WTC11 (cell line): ENCODE measurements around the gene C6orf141. TPM values are rescaled to one million over a fixed set of nuclear protein-coding genes. Genes with fewer than 3 reads are reported as not detected.

Source experiments
- ATAC-seq: fragments of 200-7000 bp; cut with Tn5 transposase; 2 replicates; pipeline ENCODE4 v1.10.0; 2021; ENCODE audit warnings: mild to moderate bottlenecking, moderate library complexity
- CTCF ChIA-PET: fragments of 300-600 bp; sonication (Branson Sonifier 250); formaldehyde crosslinking; loops from one replicate; lab custom pipeline; 2021; ENCODE audit warnings: antibody characterized with exemption; lab: Charles Lee
- POLR2A ChIA-PET: fragments of 350-600 bp; sonication (Branson Sonifier 250); formaldehyde crosslinking; loops from one replicate; lab custom pipeline; 2021; ENCODE audit warnings: antibody characterized with exemption; lab: Charles Lee
- DNase-seq: peaks from one replicate; pipeline ENCODE4 v3.0.0; 2021; ENCODE audit warnings: low spot score
- H3K27ac Mint-ChIP-seq: 2 replicates; pipeline ENCODE4 v1.8.0; 2021; ENCODE audit warnings: mixed read lengths
- H3K27me3 Mint-ChIP-seq: 2 replicates; pipeline ENCODE4 v1.8.0; 2021; ENCODE audit warnings: low read depth, mild to moderate bottlenecking, moderate library complexity, mixed read lengths
- H3K36me3 Mint-ChIP-seq: 2 replicates; pipeline ENCODE4 v1.8.0; 2021; ENCODE audit warnings: mixed read lengths
- H3K4me1 Mint-ChIP-seq: 2 replicates; pipeline ENCODE4 v1.8.0; 2022; ENCODE audit warnings: mixed read lengths
- H3K4me3 Mint-ChIP-seq: 2 replicates; pipeline ENCODE4 v1.8.0; 2021; ENCODE audit warnings: mild to moderate bottlenecking, moderate library complexity, mixed read lengths
- H3K9me3 Mint-ChIP-seq: 2 replicates; pipeline ENCODE4 v1.8.0; 2021; ENCODE audit warnings: mixed read lengths
- CBFB ChIP-seq: sonication (generic); formaldehyde crosslinking; IDR thresholded peaks from 2 replicates; pipeline ENCODE4 v1.8.1; 2022; ENCODE audit warnings: mild to moderate bottlenecking, low read depth, missing genetic modification reagents
- E2F1 ChIP-seq: sonication (generic); formaldehyde crosslinking; IDR thresholded peaks from 2 replicates; pipeline ENCODE4 v1.8.0; 2022; ENCODE audit warnings: mild to moderate bottlenecking, missing genetic modification reagents
- ESRRA ChIP-seq: sonication (generic); formaldehyde crosslinking; IDR thresholded peaks from 2 replicates; pipeline ENCODE4 v1.8.1; 2022; ENCODE audit warnings: mild to moderate bottlenecking, missing genetic modification reagents, borderline replicate concordance
- FOXJ3 ChIP-seq: sonication (generic); formaldehyde crosslinking; IDR thresholded peaks from 2 replicates; pipeline ENCODE4 v1.9.0; 2021; ENCODE audit warnings: missing genetic modification reagents, mild to moderate bottlenecking, borderline replicate concordance
- GTF2I ChIP-seq: fragments of 250-450 bp; sonication (Bioruptor Pico); conservative IDR thresholded peaks from 2 replicates; pipeline ENCODE4 v1.4.0; 2021; ENCODE audit warnings: mild to moderate bottlenecking
- JUN ChIP-seq: sonication (generic); formaldehyde crosslinking; IDR thresholded peaks from 2 replicates; pipeline ENCODE4 v1.8.0; 2023; ENCODE audit warnings: mild to moderate bottlenecking, missing genetic modification reagents
- NFYB ChIP-seq: sonication (generic); formaldehyde crosslinking; conservative IDR thresholded peaks from 2 replicates; pipeline ENCODE4 v1.8.0; 2022; ENCODE audit warnings: low read depth, missing genetic modification reagents
- NR3C1 ChIP-seq: sonication (generic); formaldehyde crosslinking; conservative IDR thresholded peaks from 2 replicates; pipeline ENCODE4 v1.8.1; 2023; ENCODE audit warnings: low read depth, mild to moderate bottlenecking, missing genetic modification reagents
- PRDM15 ChIP-seq: sonication (generic); formaldehyde crosslinking; IDR thresholded peaks from 2 replicates; pipeline ENCODE4 v1.8.0; 2022; ENCODE audit warnings: missing genetic modification reagents
- SOX15 ChIP-seq: fragments of 250-450 bp; sonication (Bioruptor Pico); IDR thresholded peaks from 2 replicates; pipeline ENCODE4 v1.9.0; 2021; ENCODE audit warnings: mild to moderate bottlenecking
- USF1 ChIP-seq: sonication (generic); formaldehyde crosslinking; IDR thresholded peaks from 2 replicates; pipeline ENCODE4 v1.8.0; 2022; ENCODE audit warnings: mild to moderate bottlenecking, missing genetic modification reagents
- ZNF121 ChIP-seq: sonication (generic); formaldehyde crosslinking; IDR thresholded peaks from 2 replicates; pipeline ENCODE4 v1.8.0; 2023; ENCODE audit warnings: missing genetic modification reagents
- ZNF396 ChIP-seq: fragments of 250-450 bp; sonication (Bioruptor Pico); IDR thresholded peaks from 2 replicates; pipeline ENCODE4 v1.8.0; 2021; ENCODE audit warnings: mild to moderate bottlenecking, moderate library complexity, borderline replicate concordance
- ZNF423 ChIP-seq: fragments of 250-450 bp; sonication (Bioruptor Pico); IDR thresholded peaks from 2 replicates; pipeline ENCODE4 v2.1.2; 2022; ENCODE audit warnings: mild to moderate bottlenecking, moderate library complexity
- ZNF532 ChIP-seq: fragments of 250-450 bp; sonication (Bioruptor Pico); IDR thresholded peaks from 2 replicates; pipeline ENCODE4 v1.9.0; 2021; ENCODE audit warnings: mild to moderate bottlenecking, borderline replicate concordance
- ZNF671 ChIP-seq: fragments of 250-450 bp; sonication (Bioruptor Pico); IDR thresholded peaks from 2 replicates; pipeline ENCODE4 v1.8.0; 2021; ENCODE audit warnings: mild to moderate bottlenecking
- total RNA-seq: library from RNA; stranded (reverse); gene quantifications from 3 replicates; pipeline ENCODE4 v1.2.3, GENCODE V29; 2021
- TF ChIP-seq, protein P1 (sequence below): sonication (generic); formaldehyde crosslinking; conservative IDR thresholded peaks from 2 replicates; pipeline ENCODE4 v1.8.1; 2022; ENCODE audit warnings: mild to moderate bottlenecking, missing genetic modification reagents
- TF ChIP-seq, protein P2 (sequence below): sonication (generic); formaldehyde crosslinking; IDR thresholded peaks from 2 replicates; pipeline ENCODE4 v1.8.1; 2022; ENCODE audit warnings: missing genetic modification reagents, borderline replicate concordance
- TF ChIP-seq, protein P3 (sequence below): fragments of 250-450 bp; sonication (Bioruptor Pico); IDR thresholded peaks from 2 replicates; pipeline ENCODE4 v1.9.0; 2021; ENCODE audit warnings: mild to moderate bottlenecking

The C6orf141 gene
- total RNA-seq, 1 experiment from 2014 or later: 14.4 TPM

DNA sequence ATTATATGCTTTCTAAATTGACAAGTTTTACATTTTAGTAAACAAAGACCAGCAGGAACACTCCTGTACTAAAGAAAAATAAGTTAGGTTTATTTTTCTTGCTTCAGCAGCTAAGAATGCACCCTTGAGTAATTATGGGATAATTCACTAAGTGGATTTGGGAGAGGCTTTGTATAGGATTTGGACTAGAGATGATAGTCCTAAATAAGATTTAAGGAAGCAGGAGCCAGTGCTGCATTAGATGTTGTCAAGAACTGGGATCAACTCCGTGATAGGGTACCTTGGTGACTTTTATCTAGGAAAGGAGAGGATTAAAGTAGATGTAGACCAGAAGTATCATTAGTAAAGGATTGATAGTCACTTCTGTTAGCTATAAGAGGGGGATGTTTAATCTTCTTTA is 4.1 kb upstream of the C6orf141 start (continued):
- TF ChIP-seq, protein P1, sequence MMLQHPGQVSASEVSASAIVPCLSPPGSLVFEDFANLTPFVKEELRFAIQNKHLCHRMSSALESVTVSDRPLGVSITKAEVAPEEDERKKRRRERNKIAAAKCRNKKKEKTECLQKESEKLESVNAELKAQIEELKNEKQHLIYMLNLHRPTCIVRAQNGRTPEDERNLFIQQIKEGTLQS (CRISPR knock-in tag): no peak
- TF ChIP-seq E2F1 (CRISPR knock-in tag) (no peak), PRDM15 (no peak)

GRCh38 chr6:49548613-49549304 is 1.7 kb upstream of the C6orf141 start:
- no peaks in the 10 kb centered on the region for H3K9me3 Mint-ChIP-seq
- H3K36me3 Mint-ChIP-seq: peaks cover 5% of the 10 kb centered on the region
- H3K4me3 Mint-ChIP-seq: no peak overlapping the region
- no peak; the same call in 1 of the 2 replicates for ATAC-seq
- no peak for TF ChIP-seq ESRRA
- TF ChIP-seq NR3C1 (CRISPR knock-in tag): no peak
- TF ChIP-seq, all 79 proteins: peak for 0
- ChIA-PET POLR2A (no interaction called here), CTCF (interaction anchor here (0.6 to 5.0 kb wide), 6 partner anchors 9 to 74 kb away, joined by 3 to 45 read pairs (median 9); no protein-coding TSS in a partner anchor)
- DNase-seq: peak; percentile 39
- Mint-ChIP-seq H3K27me3 (peaks cover 51% of the 10 kb centered on the region), H3K27ac (no peak overlapping the region), H3K4me1 (peaks cover 40% of the 10 kb centered on the region)

GRCh38 chr6:49549691-49550491 is 577 bp upstream of the C6orf141 start:
- Mint-ChIP-seq H3K36me3 (peaks cover 16% of the 10 kb centered on the region), H3K4me3 (peak overlapping the region; percentile 76), H3K9me3 (no peaks in the 10 kb centered on the region), H3K27me3 (peaks cover 63% of the 10 kb centered on the region), H3K4me1 (peaks cover 49% of the 10 kb centered on the region), H3K27ac (peak overlapping the region; percentile 84)
- ATAC-seq: peak; percentile 10
- ChIA-PET CTCF (interaction anchor here (1.0 to 5.0 kb wide), 7 partner anchors 8 to 481 kb away, joined by 3 to 45 read pairs (median 7); no protein-coding TSS in a partner anchor), POLR2A (interaction anchor here (0.8 kb wide), 1 partner anchor 15 kb away, joined by 3 read pairs; no protein-coding TSS in a partner anchor)
- no peak for DNase-seq
- TF ChIP-seq FOXJ3 (CRISPR knock-in tag) (no peak), GTF2I (no peak), ZNF532 (CRISPR knock-in tag) (no peak), JUN (CRISPR knock-in tag) (no peak), ZNF423 (CRISPR knock-in tag) (no peak), SOX15 (CRISPR knock-in tag) (no peak), NFYB (no peak), CBFB (no peak), ZNF121 (no peak), ZNF396 (CRISPR knock-in tag) (no peak), ZNF671 (CRISPR knock-in tag) (no peak), USF1 (CRISPR knock-in tag) (no peak)
- TF ChIP-seq, protein P2, sequence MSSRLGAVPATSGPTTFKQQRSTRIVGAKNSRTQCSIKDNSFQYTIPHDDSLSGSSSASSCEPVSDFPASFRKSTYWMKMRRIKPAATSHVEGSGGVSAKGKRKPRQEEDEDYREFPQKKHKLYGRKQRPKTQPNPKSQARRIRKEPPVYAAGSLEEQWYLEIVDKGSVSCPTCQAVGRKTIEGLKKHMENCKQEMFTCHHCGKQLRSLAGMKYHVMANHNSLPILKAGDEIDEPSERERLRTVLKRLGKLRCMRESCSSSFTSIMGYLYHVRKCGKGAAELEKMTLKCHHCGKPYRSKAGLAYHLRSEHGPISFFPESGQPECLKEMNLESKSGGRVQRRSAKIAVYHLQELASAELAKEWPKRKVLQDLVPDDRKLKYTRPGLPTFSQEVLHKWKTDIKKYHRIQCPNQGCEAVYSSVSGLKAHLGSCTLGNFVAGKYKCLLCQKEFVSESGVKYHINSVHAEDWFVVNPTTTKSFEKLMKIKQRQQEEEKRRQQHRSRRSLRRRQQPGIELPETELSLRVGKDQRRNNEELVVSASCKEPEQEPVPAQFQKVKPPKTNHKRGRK (CRISPR knock-in tag): no peak
- TF ChIP-seq, protein P3, sequence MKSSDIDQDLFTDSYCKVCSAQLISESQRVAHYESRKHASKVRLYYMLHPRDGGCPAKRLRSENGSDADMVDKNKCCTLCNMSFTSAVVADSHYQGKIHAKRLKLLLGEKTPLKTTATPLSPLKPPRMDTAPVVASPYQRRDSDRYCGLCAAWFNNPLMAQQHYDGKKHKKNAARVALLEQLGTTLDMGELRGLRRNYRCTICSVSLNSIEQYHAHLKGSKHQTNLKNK (CRISPR knock-in tag): no peak
